GM23248 (cell line): ENCODE measurements around the gene TMEM91.

Experiments
- EZH2 ChIP-seq: fragments of 200-600 bp; sonication (generic); IDR thresholded peaks from 2 replicates; pipeline ENCODE4 v1.6.1; 2018; ENCODE audit warnings: antibody characterized with exemption, mild to moderate bottlenecking; ENCODE audit not compliant: insufficient read depth, poor library complexity, severe bottlenecking
- EZH2phosphoT487 ChIP-seq: fragments of 200-600 bp; sonication (generic); IDR thresholded peaks from 2 replicates; pipeline ENCODE4 v1.6.1; 2018; ENCODE audit warnings: antibody characterized with exemption, moderate library complexity, mild to moderate bottlenecking, low read depth; ENCODE audit not compliant: insufficient read depth

DNA sequence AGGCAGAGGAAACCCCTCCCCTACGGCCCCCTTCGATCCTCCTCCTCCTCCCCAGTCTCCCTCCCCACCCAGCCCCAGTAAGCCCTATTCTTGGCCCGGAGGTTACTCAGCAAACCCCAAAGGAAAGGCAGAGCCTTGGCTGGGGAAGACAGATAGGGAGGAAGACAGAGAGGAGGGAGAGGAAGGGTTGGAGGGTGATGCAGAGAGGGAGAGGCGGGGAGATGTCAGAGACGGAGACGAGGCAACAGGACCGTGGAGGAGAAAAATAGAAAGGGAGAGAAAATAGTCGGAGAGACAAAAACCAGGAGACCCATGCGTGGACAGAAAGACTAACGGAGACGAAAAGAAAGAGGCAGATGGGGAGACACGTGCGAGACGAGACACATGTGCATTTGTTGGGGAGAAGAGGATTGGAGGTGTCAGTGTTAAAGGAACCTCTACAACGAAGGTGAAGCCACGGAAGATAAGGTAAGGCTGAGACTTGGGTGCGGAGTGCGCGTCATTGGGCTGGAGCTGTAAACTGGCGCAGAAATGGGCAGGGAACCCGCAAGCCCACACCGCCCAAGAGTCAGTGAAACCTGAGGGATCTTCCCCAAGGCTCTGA, 25.5 kb upstream of the TMEM91 start:
- TF ChIP-seq EZH2 (no peak), EZH2phosphoT487 (no peak)
